ENCODE results near the gene FAM204A.

GRCh38 chr10:118291122-118291521, 51.0 kb downstream of the FAM204A start:
- TF ChIP-seq, protein P1, sequence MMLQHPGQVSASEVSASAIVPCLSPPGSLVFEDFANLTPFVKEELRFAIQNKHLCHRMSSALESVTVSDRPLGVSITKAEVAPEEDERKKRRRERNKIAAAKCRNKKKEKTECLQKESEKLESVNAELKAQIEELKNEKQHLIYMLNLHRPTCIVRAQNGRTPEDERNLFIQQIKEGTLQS (IDR thresholded peaks at IDR 0.05; ENCODE audit: borderline replicate concordance, extremely low read depth, low read depth, low read length), result no peak
- no peak for TF ChIP-seq CBX5 (IDR thresholded peaks at IDR 0.05; ENCODE audit: low read depth)
- no peak for TF ChIP-seq TAF1 (IDR thresholded peaks at IDR 0.05; ENCODE audit: borderline replicate concordance, low read depth, low read length)
